ENCODE results near the gene SLC13A3. TPM values are rescaled to one million over a fixed set of nuclear protein-coding genes. Genes with fewer than 3 reads are reported as not detected.

SLC13A3 gene
- total RNA-seq, 1 donor from 2014 or later: not detected

GRCh38 chr20:46696791-46697279 lies 45.6 kb upstream of the SLC13A3 start:
- no peak for DNase-seq (ENCODE audit: low spot score in 2 of 2)
- H3K9me3 ChIP-seq: no peaks in the 10 kb centered on the region
- TF ChIP-seq, protein P1, sequence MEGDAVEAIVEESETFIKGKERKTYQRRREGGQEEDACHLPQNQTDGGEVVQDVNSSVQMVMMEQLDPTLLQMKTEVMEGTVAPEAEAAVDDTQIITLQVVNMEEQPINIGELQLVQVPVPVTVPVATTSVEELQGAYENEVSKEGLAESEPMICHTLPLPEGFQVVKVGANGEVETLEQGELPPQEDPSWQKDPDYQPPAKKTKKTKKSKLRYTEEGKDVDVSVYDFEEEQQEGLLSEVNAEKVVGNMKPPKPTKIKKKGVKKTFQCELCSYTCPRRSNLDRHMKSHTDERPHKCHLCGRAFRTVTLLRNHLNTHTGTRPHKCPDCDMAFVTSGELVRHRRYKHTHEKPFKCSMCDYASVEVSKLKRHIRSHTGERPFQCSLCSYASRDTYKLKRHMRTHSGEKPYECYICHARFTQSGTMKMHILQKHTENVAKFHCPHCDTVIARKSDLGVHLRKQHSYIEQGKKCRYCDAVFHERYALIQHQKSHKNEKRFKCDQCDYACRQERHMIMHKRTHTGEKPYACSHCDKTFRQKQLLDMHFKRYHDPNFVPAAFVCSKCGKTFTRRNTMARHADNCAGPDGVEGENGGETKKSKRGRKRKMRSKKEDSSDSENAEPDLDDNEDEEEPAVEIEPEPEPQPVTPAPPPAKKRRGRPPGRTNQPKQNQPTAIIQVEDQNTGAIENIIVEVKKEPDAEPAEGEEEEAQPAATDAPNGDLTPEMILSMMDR (IDR thresholded peaks at IDR 0.05): no peak

GRCh38 chr20:46695892-46696291 lies 44.6 kb upstream of the SLC13A3 start:
- no peaks in the 10 kb centered on the region for H3K36me3 ChIP-seq
- TF ChIP-seq, protein P1 (IDR thresholded peaks at IDR 0.05): no peak
- no peaks in the 10 kb centered on the region for H3K27me3 ChIP-seq
- intact Hi-C loops (cut with DNase I): no loop called here
- H3K9me3 ChIP-seq: no peaks in the 10 kb centered on the region
- H3K4me3 ChIP-seq: no peak overlapping the region
- DNase-seq (ENCODE audit: low spot score in 2 of 2): no peak
- H3K4me1 ChIP-seq: no peaks in the 10 kb centered on the region
- no peak overlapping the region for H3K27ac ChIP-seq

More at GRCh38 chr20:46696791-46697279, 45.6 kb upstream of the SLC13A3 start:
- intact Hi-C loops (cut with DNase I): no loop called here
- no peaks in the 10 kb centered on the region for H3K36me3 ChIP-seq
- H3K27ac ChIP-seq: no peak overlapping the region
- no peak overlapping the region for H3K4me3 ChIP-seq
- no peaks in the 10 kb centered on the region for H3K4me1 ChIP-seq
- H3K27me3 ChIP-seq: no peaks in the 10 kb centered on the region

GRCh38 chr20:46694484-46694883 lies 43.2 kb upstream of the SLC13A3 start:
- H3K4me3 ChIP-seq: no peak overlapping the region
- H3K4me1 ChIP-seq: no peaks in the 10 kb centered on the region
- intact Hi-C loops (cut with DNase I): no loop called here
- no peaks in the 10 kb centered on the region for H3K36me3 ChIP-seq
- DNase-seq (ENCODE audit: low spot score in 2 of 2): no peak
- no peak overlapping the region for H3K27ac ChIP-seq
- H3K27me3 ChIP-seq: no peaks in the 10 kb centered on the region
- H3K9me3 ChIP-seq: no peaks in the 10 kb centered on the region
- TF ChIP-seq, protein P1 (IDR thresholded peaks at IDR 0.05): no peak

- intact Hi-C loops (cut with DNase I): no loop called here
- no peak overlapping the region for H3K4me3 ChIP-seq
- H3K4me1 ChIP-seq: peaks cover 9 to 14% of the 10 kb centered on the region in 2 donors
- no peaks in the 10 kb centered on the region for H3K9me3 ChIP-seq
- H3K27me3 ChIP-seq: no peaks in the 10 kb centered on the region
- peaks cover 0 to 4% of the 10 kb centered on the region in 2 donors for H3K36me3 ChIP-seq
- no peak for DNase-seq (ENCODE audit: low spot score in 2 of 2)
- TF ChIP-seq, protein P1 (IDR thresholded peaks at IDR 0.05): no peak
- H3K27ac ChIP-seq: no peak overlapping the region
Observed at GRCh38 chr20:46691196-46691595, 39.9 kb upstream of the SLC13A3 start.

- no peak for DNase-seq (ENCODE audit: low spot score in 2 of 2)
- intact Hi-C loops (cut with DNase I): no loop called here
- peaks cover 4% of the 10 kb centered on the region in 2 donors for H3K36me3 ChIP-seq
Observed at GRCh38 chr20:46690219-46691106, 39.2 kb upstream of the SLC13A3 start.

More at GRCh38 chr20:46690219-46691106, 39.2 kb upstream of the SLC13A3 start:
- Histone ChIP-seq H3K4me1 (peaks cover 9 to 14% of the 10 kb centered on the region in 2 donors), H3K4me3 (peak overlapping the region; percentile 66 to 69), H3K27ac (peak overlapping the region; percentile 84 to 89), H3K9me3 (no peaks in the 10 kb centered on the region), H3K27me3 (no peaks in the 10 kb centered on the region)
- TF ChIP-seq, protein P1 (IDR thresholded peaks at IDR 0.05): no peak

All from ascending aorta (tissue), 2 donors.